CD4-positive, alpha-beta T cell treated with Interleukin-6 at 100 ng/mL for 8 hours (primary cell): ENCODE measurements around the gene HOXC11.

Source experiments
- DNase-seq: peaks from one replicate; pipeline ENCODE4 v3.0.0-alpha.2; 2020; ENCODE audit warnings: mixed read lengths, low spot score

The HOXC11 gene

DNA sequence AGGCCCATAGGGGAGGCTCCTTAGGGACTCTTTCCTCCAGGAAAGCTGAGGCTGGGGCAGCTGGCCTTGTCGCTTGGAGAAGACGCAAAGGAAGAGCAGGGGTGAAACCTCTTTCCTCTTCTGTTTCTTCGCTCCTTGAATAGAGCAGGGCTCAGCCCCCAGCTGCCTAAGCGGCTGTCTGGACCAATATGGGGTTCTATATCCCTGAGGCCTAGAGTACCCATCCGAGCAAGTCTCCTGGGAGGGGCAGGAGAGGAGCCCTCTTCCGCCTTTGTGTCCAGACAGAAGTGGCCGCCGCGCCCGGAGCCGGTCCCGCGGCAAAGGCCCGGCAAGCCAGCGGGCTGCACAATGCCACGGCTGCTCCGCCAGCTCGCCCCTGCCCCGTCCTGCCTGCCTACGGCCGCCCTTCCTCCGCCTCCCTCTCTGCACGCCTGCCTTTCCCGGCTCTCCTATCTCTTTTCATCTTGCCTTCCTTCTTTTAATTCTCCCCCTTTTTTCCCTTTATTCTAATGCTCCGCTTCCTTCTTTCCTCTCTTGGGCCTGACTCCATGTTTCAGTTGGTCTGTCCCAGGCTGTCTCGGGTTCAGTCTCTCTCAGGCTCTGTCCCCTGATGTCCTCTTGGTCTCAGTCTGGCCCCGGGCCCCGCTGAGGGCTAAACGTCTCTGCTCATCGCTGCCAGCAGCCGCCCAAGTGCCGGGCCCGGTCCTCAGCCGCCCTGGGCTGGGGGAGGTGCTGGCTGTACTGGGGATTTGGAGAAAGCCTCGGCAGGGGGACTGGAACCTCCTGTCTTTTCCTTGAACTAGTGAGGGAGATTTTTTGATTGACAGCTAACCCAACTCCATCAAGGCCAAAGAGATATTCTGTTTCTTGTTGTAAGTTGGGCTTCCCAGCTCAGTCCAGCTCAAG lies 24.5 kb downstream of the HOXC11 start:
- no peak for DNase-seq

DNA sequence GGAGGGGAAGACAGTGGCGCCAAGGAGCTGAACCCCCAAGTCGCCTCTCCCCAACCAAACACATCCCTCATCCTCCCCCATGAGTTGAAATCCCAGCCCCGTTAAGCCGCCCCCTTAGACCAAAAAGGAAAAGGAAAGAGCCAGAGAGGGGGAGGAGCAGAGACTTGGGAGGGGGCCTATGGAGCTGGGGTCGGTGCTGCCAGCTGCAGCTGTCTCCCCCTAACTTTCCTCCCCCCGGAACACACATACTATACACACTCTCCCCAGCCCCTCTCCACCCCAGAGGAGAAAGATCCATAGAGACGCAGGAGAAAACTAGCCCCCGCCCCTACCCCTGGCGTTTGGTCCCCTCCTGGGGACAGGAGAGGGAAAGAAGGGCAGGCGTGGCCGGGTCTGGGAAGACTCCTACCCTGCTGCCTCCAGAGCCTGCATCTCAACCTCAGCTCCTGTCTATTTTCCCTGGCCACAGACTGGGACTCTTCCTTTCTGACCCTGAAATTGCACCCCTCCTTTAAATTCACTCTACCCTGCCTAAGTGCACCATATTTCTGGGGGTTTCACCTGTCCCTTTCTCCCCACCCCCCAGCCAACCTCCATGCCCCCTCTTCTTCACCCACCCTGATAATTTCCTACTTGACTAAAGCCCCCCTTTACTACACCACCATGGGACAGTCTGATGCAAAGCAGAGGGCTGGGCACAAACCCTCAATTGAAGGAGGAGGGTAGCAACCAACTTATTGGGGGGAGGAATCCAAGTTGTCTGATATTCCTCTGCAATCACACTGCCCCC lies 25.4 kb downstream of the HOXC11 start:
- DNase-seq, result no peak

DNA sequence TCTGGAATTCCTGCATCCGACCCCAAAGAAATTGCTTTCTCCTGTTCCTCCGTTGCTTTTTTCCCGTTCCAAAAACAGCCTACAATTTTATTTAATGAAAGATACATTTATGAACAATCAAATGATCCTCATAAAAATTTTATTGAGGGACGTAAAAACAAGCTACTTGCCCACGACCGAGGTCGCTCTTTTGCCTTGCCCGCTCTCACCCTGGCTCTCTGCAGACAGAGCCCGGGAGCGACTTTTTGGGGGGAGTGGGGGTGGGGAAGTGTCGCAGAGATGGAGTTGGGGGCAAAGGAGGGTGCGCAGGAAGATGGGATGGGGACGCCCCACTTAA lies 25.9 kb downstream of the HOXC11 start:
- no peak for DNase-seq

DNA sequence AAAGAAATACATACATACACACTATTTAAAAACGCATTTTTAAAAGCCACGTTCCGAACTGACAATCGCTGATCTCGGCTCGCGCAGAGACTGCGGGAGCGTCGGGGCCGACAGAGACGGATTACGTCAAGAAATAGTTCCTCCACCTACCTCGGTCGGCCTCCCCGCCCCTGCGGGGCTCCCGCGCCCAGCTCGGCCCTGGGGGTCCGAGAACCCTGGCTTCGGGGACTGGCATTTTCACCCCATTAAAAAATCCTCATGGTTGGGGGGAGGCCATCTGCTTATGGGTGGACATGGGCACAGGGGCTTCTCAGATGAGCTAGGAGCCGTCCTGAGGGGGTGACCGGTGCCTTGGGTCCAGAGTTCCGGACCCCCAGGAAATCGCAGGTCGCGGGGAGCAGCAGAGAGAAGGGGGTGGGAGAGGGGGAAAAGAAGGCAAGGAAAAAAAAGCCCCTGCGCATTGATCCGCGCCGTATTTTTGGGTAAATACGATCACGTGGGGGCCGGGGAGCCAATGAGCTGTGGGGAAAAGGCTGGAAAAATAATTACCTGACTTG lies 26.7 kb downstream of the HOXC11 start:
- no peak for DNase-seq

DNA sequence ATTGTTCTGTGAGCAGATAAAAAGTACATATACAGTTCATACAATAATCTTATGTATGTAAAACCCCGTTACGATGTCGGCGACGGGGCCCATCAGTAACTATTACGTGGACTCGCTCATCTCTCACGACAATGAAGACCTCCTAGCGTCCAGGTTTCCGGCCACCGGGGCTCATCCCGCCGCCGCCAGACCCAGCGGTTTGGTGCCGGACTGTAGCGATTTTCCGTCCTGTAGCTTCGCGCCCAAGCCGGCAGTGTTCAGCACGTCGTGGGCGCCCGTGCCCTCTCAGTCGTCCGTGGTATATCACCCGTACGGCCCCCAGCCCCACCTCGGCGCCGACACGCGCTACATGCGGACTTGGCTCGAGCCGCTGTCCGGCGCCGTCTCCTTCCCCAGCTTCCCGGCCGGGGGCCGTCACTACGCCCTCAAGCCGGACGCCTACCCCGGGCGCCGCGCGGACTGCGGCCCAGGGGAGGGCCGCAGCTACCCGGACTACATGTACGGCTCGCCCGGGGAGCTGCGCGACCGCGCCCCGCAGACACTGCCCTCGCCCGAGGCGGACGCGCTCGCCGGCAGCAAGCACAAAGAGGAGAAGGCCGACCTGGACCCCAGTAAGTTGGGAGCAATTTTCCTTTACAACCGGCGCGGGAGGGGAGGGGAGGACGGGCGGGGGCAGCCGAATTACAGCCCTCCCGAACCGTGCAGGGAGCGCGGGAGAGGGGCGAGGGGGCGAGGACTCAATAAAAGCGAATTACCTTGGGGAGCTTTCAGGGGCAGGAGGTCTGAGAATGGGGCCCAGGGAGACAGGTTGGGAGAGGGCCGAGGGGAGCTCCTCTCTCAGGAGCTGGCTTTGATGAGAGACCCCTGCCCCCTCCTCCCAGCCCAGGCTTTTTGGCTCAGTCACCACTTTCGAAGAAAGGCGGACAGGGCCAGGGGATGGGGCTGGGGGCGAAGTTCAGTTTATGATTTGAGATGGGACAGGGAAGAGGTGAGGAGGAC lies 27.5 kb downstream of the HOXC11 start, which contains the start of gene HOXC9:
TSS of gene HOXC9 (plus strand) at position 46 of the 999 bp plus-strand sequence. CDS start at position 74, 28 bp downstream.
- no peak for DNase-seq

DNA sequence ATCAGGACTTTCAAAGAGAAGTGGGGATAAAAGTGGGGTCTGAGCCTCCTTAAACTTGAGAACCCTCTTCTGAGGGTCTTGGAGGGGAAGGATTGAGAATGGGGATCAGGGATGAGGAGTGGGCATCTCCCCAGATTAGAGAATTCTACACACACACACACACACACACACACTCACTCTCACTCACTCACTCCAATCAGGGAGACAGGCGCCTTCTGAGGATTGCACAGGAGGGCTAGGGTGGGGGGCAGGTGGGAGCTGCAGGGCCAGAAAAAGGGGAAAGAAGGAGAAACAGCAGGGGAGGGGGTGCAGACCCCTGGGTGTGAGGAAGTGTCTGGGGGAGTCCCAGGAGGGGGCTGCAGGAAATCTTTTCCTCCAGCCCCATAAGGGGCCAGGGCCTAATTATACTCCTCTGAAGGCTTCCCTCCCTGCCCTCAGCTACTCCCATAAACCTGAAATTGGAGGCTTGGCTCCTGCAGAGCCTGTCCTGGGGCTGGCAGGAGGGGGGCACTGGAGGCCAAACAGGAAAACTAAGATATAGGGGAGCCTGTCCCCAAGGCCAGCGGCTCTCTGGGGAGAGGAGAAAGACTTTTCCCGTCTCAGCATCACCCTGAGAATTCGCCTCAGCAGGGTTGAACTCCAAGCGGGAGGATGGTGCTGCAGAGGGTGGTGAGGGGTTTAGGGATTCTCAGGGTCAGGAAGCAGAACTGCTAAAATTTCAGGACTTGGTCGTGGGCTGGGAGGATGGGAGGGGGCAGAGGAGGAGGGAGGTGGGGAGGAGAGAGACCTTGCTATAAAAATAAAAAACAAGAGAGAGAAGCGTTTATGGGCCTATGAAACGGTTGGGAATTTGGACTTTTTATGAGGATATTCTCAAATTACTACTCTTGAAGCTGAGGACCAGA lies 28.6 kb downstream of the HOXC11 start:
- no peak for DNase-seq

DNA sequence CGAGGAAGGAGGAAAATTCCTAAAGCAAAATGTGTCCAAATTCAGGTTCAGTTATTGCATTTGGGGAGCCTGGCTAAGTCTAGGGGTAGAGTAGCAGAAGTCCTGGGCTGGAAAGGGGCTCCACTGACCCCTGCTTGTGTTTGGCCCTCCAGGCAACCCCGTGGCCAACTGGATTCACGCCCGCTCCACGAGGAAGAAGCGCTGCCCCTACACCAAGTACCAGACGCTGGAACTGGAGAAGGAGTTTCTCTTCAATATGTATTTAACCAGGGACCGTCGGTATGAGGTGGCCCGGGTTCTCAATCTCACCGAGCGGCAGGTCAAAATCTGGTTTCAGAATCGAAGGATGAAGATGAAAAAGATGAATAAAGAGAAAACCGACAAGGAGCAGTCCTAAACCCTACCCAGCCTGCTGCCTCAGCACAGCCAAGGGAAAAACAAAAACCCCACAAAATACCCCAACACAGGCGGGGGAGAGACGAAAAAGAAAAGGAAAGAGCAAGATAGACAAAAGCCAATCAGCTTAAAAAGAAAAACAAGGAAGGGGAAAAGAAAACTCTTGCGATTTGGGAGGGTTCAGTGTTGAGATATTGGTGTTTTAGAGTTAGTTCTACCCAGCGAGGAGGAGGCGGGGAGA lies 29.5 kb downstream of the HOXC11 start:
- DNase-seq, result no peak

DNA sequence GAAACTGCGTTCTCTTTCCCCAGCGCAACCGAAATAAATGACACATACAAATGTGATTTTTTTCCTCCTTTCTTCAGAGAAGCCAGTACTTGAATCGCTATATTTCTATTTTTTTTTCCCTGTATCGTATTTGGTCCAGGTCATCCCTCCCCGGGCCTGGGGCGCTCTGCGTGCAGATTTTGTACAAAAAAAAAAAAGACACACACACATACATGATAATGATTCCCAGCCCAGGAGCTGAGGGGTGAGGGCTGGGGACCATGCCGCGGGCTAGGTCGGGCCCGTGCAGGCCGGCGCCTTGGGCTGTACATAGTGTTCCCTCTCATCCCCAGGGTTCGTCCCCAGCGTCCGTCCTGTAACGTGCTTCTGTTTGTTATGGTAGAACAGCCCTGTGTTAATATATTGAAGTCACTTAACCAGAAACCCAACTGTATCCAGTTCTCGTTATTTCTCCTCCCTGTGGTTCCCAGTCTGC lies 30.0 kb downstream of the HOXC11 start:
- DNase-seq, result no peak

DNA sequence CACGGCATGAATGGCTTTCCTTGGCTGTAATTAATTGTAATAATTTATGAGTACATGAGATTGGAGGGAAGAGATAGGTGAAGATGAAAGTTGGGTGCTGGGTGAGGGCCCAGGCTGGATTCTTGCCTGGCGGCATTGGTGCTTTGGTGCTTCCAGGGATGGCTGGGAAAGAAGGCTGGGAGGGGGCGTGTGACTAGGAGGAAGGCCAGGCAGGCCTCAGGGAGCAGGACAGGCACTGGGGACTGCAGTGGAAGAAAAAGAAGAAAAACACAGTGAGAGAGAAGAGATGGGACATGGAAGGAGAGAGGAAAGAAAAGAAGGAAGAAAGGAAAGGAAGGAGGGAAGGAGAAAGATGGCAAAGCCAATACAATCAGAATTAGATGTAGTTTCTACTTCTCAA lies 30.7 kb downstream of the HOXC11 start:
- no peak for DNase-seq

DNA sequence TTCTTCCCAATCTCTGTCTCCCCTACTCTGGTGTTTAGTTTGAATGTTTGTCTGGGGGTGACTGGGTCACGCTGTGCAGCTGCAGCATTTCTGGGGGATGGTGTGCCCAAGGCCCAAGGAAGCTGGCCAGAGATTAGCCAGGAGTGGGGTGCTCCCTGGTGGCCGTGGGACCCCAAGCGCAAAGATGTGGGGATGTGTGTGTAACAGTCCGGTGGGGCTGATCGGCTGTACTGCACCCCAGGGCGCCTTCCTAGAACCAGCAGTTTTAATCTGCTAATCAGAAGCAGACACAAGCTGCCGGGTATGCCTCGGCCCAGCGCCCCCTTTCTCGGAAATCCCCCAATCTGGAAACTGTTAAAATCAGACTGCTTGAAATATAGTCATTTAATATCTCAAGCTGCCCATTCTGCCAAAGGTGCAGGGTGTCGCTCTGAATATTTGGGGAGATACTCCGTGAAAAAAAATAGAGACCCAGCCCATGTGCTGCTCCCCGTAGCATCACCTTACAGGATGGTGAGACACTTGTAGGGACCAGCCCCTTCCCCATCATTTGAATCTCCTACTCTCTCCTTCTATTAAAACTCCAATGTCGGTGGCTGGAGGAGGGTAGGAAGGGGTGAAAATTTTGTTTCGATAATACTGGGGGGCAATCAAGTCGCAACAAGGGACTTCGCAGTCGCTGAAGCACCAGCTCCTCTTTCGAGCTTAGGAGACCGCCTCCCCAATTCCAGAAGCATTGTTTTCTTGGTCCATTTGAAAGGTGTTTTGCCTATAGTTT lies 31.3 kb downstream of the HOXC11 start:
- no peak for DNase-seq

DNA sequence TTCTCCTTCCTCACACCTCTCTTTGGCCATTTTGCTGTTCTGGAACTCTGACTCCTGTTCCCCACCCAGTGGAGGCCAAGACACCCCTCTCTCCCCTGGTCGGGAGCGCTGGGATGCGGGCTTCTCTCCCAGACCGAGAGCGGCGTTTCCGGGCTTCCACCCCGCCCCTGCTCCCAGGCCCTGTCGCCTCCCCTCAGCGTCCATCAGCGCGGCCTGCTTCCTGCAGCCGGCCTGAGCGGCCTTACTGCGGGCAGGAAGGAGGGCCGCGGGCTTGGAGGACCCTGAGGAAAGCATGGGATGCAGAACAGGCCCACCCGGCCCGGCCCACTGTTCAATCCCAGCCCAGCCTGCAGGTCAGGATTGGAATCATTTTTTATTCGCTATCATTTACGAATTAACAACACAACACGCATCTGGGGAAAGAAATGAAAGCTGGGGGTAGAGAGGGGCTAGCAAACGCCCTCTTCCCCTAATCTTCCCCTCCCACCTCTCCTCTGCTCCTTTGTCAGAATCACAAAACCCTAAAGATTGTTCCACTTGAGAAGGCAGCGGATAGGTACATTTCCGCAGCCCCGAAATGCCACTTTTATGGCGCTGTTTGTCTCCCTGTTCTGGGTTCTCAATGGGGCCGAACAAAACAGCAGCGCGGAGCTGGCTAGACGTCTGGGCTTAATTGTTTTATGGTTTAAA lies 32.1 kb downstream of the HOXC11 start:
- no peak for DNase-seq

DNA sequence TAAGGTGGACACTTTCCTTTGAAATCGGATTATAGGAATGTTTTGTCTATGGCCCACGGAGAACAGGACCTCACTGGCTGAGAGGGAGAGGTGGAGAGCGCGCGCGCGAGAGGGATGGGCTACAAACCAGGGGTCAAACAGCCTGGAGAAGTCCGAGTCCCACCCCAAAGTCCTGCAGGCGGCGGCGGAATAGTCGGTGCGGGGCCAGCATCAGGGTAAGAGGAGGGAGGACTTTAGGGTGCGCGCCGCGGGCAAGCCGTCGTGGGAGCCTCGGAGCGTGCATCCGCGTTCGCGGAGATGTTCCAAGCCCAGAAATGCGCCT lies 32.6 kb downstream of the HOXC11 start:
- no peak for DNase-seq

DNA sequence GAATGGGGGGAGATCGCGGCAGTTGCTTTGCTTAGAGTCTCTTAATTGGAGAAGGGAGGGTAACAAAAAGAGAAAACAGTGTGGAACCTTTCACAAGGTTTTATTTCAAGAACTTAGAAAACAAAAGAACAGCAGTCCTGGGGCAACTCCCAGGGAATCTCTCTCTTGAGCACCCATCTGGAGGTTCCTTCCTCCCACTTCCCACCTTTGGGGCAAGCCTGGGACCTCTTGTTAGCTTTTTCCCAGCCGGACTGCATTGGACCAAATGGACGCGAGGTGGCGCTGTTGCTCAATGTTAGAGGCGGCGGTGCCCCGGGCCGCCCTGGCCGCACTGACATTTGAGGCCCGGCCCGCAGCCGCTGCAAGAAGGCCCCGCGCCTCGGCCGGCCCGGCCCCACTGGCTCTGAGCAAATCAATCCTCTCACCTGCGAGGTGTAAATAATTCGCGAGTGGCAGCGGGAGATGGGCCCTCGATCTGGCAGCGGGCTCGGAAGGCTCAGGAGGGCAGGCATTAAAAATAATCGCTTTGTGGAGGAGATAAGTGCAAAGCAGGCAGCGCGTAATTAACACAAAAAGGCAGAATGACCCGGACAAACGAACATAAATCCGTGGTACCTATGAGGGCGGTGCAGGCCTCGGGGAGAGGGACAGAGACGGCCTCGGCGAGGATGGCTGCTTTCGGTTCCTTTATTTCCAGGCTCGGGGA lies 33.1 kb downstream of the HOXC11 start:
- DNase-seq, result peak; percentile 76

DNA sequence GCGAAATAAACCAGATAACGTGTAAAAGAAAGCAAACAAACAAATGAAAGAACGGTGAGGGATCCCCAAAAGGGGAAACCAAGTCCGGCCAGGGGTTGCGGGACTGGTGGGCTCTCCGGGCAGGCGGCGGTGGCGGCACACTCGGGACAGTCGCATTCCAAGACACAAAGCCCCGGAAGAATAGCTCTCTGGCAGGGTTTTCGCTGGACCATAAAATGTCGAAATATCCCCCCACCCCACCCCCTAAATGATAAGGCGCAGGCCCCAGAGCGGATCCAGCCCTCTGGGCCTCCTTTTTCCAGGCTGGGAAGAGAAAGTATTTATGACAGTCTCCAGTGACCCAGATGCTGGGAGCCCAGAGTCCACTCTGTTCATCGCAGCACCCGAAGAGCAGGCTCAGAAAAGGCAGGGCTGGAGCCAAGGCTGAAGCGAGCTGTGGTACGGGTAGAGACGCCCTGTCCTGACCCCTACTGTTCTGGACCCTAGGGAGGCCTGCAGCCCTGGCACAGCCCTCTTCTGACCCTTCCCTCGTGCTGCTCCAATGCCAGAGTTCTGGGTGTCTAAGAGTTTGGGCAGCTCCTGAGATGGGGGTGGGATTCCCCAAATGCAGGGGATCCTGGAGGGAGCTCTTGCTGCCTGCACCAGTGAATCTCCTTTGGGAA lies 33.8 kb downstream of the HOXC11 start:
- DNase-seq, result no peak

DNA sequence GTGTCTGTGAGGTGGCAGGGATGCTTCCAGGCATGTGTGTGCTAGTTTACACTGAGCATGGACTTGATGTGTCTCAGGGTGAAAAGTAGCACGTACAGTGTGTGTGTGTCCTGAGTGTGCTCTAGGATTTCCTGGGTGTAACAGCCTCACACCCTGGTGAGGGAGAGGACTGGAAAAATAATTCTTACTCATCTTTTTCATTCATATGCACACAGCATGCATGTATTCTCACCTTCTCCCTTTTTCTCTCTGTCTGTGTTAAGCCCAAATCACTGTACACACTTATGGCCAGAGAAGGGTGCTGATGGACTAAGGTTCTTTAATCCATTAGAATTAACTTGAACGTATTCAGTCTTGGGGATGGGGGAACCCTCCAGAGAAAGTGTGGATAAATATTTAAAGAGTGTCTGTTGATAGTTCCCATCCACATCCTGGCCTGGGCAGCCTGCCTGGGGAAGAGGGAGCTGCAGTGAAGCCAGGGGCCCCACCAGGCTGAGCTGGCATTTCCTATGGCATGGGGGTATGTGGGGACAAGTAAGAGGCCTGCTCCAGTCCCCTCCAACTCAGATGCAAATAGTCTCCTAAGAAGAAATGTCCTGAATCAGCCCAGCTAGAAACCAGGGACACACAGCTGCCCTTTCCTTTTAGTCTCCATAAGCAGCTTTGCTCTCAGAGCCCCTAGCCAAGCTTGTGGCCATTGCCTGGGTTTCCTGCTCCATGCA lies 34.8 kb downstream of the HOXC11 start:
- DNase-seq, result no peak

DNA sequence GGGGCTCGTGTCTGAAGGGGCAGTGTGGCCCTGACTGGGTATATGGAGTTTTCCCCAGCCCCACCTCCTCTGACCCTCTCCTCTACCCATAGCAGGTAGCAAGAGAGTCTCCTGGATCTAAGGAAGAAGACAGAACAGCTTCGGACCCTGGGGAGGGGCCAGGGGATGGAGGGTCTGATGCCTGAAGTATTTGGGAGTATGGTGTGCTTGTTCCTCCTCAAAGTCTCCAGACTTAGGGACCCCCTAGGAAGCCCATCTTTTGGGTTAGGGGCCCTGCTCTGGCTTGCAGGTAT lies 35.3 kb downstream of the HOXC11 start:
- no peak for DNase-seq
